ENCODE data around the gene STX8.
"Not testable (repeated sequence)": the region's sequence is repeated elsewhere in the genome, so short reads cannot be mapped to it uniquely, and the experiment has no call there.

The STX8 gene

DNA sequence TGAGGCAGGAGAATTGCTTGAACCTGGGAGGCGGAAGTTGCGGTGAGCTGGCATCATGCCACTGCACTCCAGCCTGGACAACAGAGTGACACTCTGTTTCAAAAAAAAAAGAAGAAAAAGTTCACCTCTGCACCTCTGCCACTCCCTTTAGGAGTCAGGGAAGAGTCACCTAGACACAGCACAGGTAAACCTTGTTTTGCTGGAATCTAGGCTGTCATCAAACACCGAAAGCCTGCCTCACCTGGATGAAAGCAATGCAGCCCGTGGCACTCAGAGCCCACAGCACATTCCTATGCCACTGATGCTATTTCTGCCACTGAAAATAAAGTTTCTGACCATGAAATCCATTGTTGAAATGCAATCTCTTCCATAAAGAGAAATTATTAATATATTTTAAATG is 23.0 kb upstream of the STX8 start:
- no peaks in the 10 kb centered on the region for H3K36me3 ChIP-seq (ENCODE audit: insufficient read depth, low read length)
- no peaks in the 10 kb centered on the region for H3K27me3 ChIP-seq (ENCODE audit: insufficient read depth, low read length, poor library complexity)
- no peaks in the 10 kb centered on the region for H3K79me2 ChIP-seq (ENCODE audit: insufficient read depth, low read length)
- H3K27ac ChIP-seq (ENCODE audit: low read length), result no peak overlapping the region
- no peak overlapping the region for H3K9ac ChIP-seq (ENCODE audit: low read depth, low read length)
- no peak for DNase-seq
- H2AFZ ChIP-seq (ENCODE audit: low read depth, low read length), result no peak overlapping the region
- H3K4me2 ChIP-seq (ENCODE audit: insufficient read depth, low read length), result no peak overlapping the region
- TF ChIP-seq, protein P1, sequence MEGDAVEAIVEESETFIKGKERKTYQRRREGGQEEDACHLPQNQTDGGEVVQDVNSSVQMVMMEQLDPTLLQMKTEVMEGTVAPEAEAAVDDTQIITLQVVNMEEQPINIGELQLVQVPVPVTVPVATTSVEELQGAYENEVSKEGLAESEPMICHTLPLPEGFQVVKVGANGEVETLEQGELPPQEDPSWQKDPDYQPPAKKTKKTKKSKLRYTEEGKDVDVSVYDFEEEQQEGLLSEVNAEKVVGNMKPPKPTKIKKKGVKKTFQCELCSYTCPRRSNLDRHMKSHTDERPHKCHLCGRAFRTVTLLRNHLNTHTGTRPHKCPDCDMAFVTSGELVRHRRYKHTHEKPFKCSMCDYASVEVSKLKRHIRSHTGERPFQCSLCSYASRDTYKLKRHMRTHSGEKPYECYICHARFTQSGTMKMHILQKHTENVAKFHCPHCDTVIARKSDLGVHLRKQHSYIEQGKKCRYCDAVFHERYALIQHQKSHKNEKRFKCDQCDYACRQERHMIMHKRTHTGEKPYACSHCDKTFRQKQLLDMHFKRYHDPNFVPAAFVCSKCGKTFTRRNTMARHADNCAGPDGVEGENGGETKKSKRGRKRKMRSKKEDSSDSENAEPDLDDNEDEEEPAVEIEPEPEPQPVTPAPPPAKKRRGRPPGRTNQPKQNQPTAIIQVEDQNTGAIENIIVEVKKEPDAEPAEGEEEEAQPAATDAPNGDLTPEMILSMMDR (IDR thresholded peaks at IDR 0.05; ENCODE audit: borderline replicate concordance, extremely low read depth, low read length, poor library complexity, severe bottlenecking), result no peak
- no peak for TF ChIP-seq EZH2 (IDR thresholded peaks at IDR 0.05; ENCODE audit: borderline replicate concordance, low read depth, low read length, severe bottlenecking)
- ATAC-seq (ENCODE audit: insufficient read depth, low read depth), result no peak
- no peak overlapping the region for H3K4me3 ChIP-seq (ENCODE audit: low read depth in 1 of 2, low read length in 2 of 2)
- H3K4me1 ChIP-seq (ENCODE audit: insufficient read depth, low read length), result no peaks in the 10 kb centered on the region
- H3K9me3 ChIP-seq (ENCODE audit: insufficient read depth, low read length, severe bottlenecking), result no peaks in the 10 kb centered on the region
- H4K20me1 ChIP-seq (ENCODE audit: insufficient read depth, low read length), result no peaks in the 10 kb centered on the region

- H3K4me2 ChIP-seq (ENCODE audit: insufficient read depth, low read length); ATAC-seq (ENCODE audit: insufficient read depth, low read depth); H3K36me3 ChIP-seq (ENCODE audit: insufficient read depth, low read length); H3K9ac ChIP-seq (ENCODE audit: low read depth, low read length); H3K27ac ChIP-seq (ENCODE audit: low read length); H2AFZ ChIP-seq (ENCODE audit: low read depth, low read length); H3K9me3 ChIP-seq (ENCODE audit: insufficient read depth, low read length, severe bottlenecking); H3K27me3 ChIP-seq (ENCODE audit: insufficient read depth, low read length, poor library complexity); DNase-seq; H3K4me1 ChIP-seq (ENCODE audit: insufficient read depth, low read length); H3K79me2 ChIP-seq (ENCODE audit: insufficient read depth, low read length); H3K4me3 ChIP-seq (ENCODE audit: low read depth in 1 of 2, low read length in 2 of 2); H4K20me1 ChIP-seq (ENCODE audit: insufficient read depth, low read length): not testable (repeated sequence)
These were observed 22.0 kb upstream of the STX8 start for GRCh38 chr17:9597638-9598037.

DNA sequence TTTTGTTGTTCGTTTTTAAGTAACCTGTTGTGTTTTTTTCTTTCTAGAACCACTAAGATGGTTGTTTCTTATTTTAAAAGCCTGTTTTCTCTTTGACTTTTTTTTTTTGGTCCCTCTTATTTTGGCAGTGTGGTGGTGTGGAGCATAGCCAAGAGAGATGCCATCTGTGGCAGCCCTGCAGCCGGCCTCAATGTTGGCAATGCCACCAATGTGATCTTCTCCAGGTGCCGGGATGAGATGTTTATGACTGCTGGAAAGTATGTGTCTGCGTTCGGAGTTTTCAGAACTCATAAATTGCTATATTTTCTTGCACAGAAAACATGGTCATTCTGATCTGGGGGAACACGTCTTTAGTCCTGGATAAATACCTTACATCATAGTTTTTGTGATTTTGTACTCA is 18.4 kb upstream of the STX8 start:
- Histone ChIP-seq H3K9ac (ENCODE audit: low read depth, low read length) (no peak overlapping the region), H3K4me2 (ENCODE audit: insufficient read depth, low read length) (no peak overlapping the region), H3K9me3 (ENCODE audit: insufficient read depth, low read length, severe bottlenecking) (no peaks in the 10 kb centered on the region), H2AFZ (ENCODE audit: low read depth, low read length) (no peak overlapping the region), H3K4me3 (ENCODE audit: low read depth in 1 of 2, low read length in 2 of 2) (no peak overlapping the region), H4K20me1 (ENCODE audit: insufficient read depth, low read length) (no peaks in the 10 kb centered on the region), H3K27me3 (ENCODE audit: insufficient read depth, low read length, poor library complexity) (no peaks in the 10 kb centered on the region), H3K27ac (ENCODE audit: low read length) (no peak overlapping the region), H3K4me1 (ENCODE audit: insufficient read depth, low read length) (no peaks in the 10 kb centered on the region), H3K79me2 (ENCODE audit: insufficient read depth, low read length) (no peaks in the 10 kb centered on the region), H3K36me3 (ENCODE audit: insufficient read depth, low read length) (no peaks in the 10 kb centered on the region)
- TF ChIP-seq, protein P1 (IDR thresholded peaks at IDR 0.05; ENCODE audit: borderline replicate concordance, extremely low read depth, low read length, poor library complexity, severe bottlenecking), result no peak
- no peak for TF ChIP-seq EZH2 (IDR thresholded peaks at IDR 0.05; ENCODE audit: borderline replicate concordance, low read depth, low read length, severe bottlenecking)
- DNase-seq (no peak), ATAC-seq (ENCODE audit: insufficient read depth, low read depth) (no peak)

- TF ChIP-seq, protein P1 (IDR thresholded peaks at IDR 0.05; ENCODE audit: borderline replicate concordance, extremely low read depth, low read length, poor library complexity, severe bottlenecking), result no peak
- TF ChIP-seq EZH2 (IDR thresholded peaks at IDR 0.05; ENCODE audit: borderline replicate concordance, low read depth, low read length, severe bottlenecking), result no peak
- Histone ChIP-seq H3K9me3 (ENCODE audit: insufficient read depth, low read length, severe bottlenecking) (peaks cover 4% of the 10 kb centered on the region), H2AFZ (ENCODE audit: low read depth, low read length) (no peak overlapping the region), H3K4me3 (ENCODE audit: low read depth in 1 of 2, low read length in 2 of 2) (no peak overlapping the region), H3K79me2 (ENCODE audit: insufficient read depth, low read length) (no peaks in the 10 kb centered on the region), H3K27me3 (ENCODE audit: insufficient read depth, low read length, poor library complexity) (no peaks in the 10 kb centered on the region), H3K9ac (ENCODE audit: low read depth, low read length) (no peak overlapping the region), H4K20me1 (ENCODE audit: insufficient read depth, low read length) (no peaks in the 10 kb centered on the region), H3K36me3 (ENCODE audit: insufficient read depth, low read length) (no peaks in the 10 kb centered on the region), H3K4me2 (ENCODE audit: insufficient read depth, low read length) (no peak overlapping the region), H3K27ac (ENCODE audit: low read length) (no peak overlapping the region), H3K4me1 (ENCODE audit: insufficient read depth, low read length) (no peaks in the 10 kb centered on the region)
- DNase-seq (no peak), ATAC-seq (ENCODE audit: insufficient read depth, low read depth) (no peak)
These were observed 12.5 kb upstream of the STX8 start for GRCh38 chr17:9587969-9588656.

Measured in DND-41 (cell line).